Tibial artery (tissue), 4 donors: ENCODE results near the gene KIF16B.

Experiments
- DNase-seq, 2 donors: peaks; one replicate each; pipeline ENCODE4 v3.0.0-alpha.2; 2019
- H3K27ac ChIP-seq, 2 donors: fragments of 200-600 bp; sonication (generic) in 1 of 2; 1 replicate in 1 of 2; 2 replicates in 1 of 2; pipeline ENCODE4 v1.5.1; 2018 to 2019; ENCODE audit warnings: mild to moderate bottlenecking in 1 of 2
- H3K27me3 ChIP-seq, 2 donors: fragments of 200-600 bp; sonication (generic) in 1 of 2; one replicate each; pipeline versions ENCODE4 v1.5.1 to v1.6.0; 2016 to 2019
- H3K36me3 ChIP-seq, 3 donors: fragments of 200-600 bp; sonication (generic) in 2 of 3; one replicate each; pipeline ENCODE4 v1.5.1; 2016 to 2019; ENCODE audit warnings: mild to moderate bottlenecking in 2 of 3
- H3K4me1 ChIP-seq, 4 donors: fragments of 200-600 bp; sonication (generic) in 2 of 4; 1 replicate in 3 of 4; 2 replicates in 1 of 4; pipeline ENCODE4 v1.5.1; 2016 to 2019
- H3K4me3 ChIP-seq, 2 donors: fragments of 200-600 bp; sonication (generic) in 1 of 2; 1 replicate in 1 of 2; 2 replicates in 1 of 2; pipeline ENCODE4 v1.5.1; 2018 to 2019; ENCODE audit warnings: mild to moderate bottlenecking in 2 of 2
- H3K9me3 ChIP-seq, 3 donors: fragments of 200-600 bp; sonication (generic) in 1 of 3; one replicate each; pipeline ENCODE4 v1.5.1; 2016 to 2019
- intact Hi-C: fragments of 100-400 bp; cut with DNase I; formaldehyde crosslinking; loops from one replicate; pipeline ENCODE4 v1.15.0; 2023; ENCODE audit warnings: low total_unique reads
- TF ChIP-seq, protein P1 (sequence below), 2 experiments: fragments of 200-600 bp in 1 of 2; fragments of 450-650 bp in 1 of 2; IDR thresholded peaks; one replicate each; pipeline ENCODE4 v1.5.1; 2017 to 2019; ENCODE audit warnings: antibody characterized with exemption in 2 of 2, mild to moderate bottlenecking in 1 of 2, moderate library complexity in 1 of 2

The KIF16B gene

GRCh38 chr20:16516794-16517193 lies 56.5 kb downstream of the KIF16B start:
- Histone ChIP-seq H3K27ac (no peak overlapping the region), H3K27me3 (no peaks in the 10 kb centered on the region), H3K36me3 (peaks cover 0 to 36% (median 23%) of the 10 kb centered on the region in 3 donors), H3K4me3 (no peak overlapping the region), H3K9me3 (no peaks in the 10 kb centered on the region), H3K4me1 (no peaks in the 10 kb centered on the region)
- DNase-seq = no peak
- TF ChIP-seq, protein P1, sequence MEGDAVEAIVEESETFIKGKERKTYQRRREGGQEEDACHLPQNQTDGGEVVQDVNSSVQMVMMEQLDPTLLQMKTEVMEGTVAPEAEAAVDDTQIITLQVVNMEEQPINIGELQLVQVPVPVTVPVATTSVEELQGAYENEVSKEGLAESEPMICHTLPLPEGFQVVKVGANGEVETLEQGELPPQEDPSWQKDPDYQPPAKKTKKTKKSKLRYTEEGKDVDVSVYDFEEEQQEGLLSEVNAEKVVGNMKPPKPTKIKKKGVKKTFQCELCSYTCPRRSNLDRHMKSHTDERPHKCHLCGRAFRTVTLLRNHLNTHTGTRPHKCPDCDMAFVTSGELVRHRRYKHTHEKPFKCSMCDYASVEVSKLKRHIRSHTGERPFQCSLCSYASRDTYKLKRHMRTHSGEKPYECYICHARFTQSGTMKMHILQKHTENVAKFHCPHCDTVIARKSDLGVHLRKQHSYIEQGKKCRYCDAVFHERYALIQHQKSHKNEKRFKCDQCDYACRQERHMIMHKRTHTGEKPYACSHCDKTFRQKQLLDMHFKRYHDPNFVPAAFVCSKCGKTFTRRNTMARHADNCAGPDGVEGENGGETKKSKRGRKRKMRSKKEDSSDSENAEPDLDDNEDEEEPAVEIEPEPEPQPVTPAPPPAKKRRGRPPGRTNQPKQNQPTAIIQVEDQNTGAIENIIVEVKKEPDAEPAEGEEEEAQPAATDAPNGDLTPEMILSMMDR (IDR thresholded peaks at IDR 0.05) = no peak
- intact Hi-C loops = loop anchor here (10.0 kb wide), 1 partner anchor 238 kb away; no protein-coding TSS in a partner anchor

DNA sequence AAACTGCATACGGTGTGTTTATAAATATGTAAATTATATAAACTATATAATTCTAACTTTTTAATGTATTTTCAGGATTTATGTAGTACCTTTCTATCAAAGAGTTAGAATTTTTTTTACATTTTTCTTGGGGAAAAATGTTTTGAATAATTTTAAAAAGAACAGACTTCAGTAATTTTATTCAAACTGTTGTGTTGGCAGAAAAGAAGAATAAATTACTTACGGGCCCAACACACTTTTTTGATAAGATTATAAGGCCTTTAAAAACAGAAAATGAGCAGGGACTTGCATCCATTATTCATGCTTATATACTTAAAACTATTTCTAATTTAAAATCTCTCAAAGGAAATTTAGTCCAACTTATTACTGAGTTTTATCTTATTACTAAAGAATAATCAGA lies 58.2 kb downstream of the KIF16B start:
- intact Hi-C loops = loop anchor here (10.0 kb wide), 1 partner anchor 240 kb away; no protein-coding TSS in a partner anchor
- H3K27me3 ChIP-seq = no peaks in the 10 kb centered on the region
- H3K4me1 ChIP-seq = no peaks in the 10 kb centered on the region
- no peak for DNase-seq
- TF ChIP-seq, protein P1 (IDR thresholded peaks at IDR 0.05) = no peak
- H3K36me3 ChIP-seq = peaks cover 12 to 46% (median 35%) of the 10 kb centered on the region in 3 donors
- no peak overlapping the region for H3K4me3 ChIP-seq
- no peaks in the 10 kb centered on the region for H3K9me3 ChIP-seq
- H3K27ac ChIP-seq = no peak overlapping the region

DNA sequence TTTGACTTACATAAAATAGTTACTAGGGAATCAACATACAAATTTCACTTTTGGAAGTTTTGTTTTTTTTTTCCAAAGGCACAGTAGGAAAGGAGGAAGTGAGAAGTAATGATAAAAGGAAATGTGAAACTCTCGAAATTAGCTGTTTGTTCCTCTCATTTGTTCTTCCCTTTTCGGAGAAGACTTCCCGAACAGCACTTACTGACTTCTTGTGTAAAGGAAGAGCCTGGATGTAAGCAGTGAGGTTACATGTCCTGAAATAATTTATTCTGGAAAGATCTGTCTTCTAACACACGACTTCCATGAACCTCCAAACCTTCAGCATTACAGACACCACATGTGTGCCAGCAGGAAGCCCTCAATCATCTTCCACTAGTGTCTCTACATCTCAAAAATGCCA lies 59.1 kb downstream of the KIF16B start:
- Histone ChIP-seq H3K9me3 (no peaks in the 10 kb centered on the region), H3K27me3 (no peaks in the 10 kb centered on the region), H3K36me3 (peaks cover 17 to 43% (median 34%) of the 10 kb centered on the region in 3 donors), H3K4me1 (no peaks in the 10 kb centered on the region), H3K27ac (no peak overlapping the region), H3K4me3 (no peak overlapping the region)
- TF ChIP-seq, protein P1 (IDR thresholded peaks at IDR 0.05) = no peak
- intact Hi-C loops = loop anchor here (10.0 kb wide), 1 partner anchor 241 kb away; no protein-coding TSS in a partner anchor
- no peak for DNase-seq

DNA sequence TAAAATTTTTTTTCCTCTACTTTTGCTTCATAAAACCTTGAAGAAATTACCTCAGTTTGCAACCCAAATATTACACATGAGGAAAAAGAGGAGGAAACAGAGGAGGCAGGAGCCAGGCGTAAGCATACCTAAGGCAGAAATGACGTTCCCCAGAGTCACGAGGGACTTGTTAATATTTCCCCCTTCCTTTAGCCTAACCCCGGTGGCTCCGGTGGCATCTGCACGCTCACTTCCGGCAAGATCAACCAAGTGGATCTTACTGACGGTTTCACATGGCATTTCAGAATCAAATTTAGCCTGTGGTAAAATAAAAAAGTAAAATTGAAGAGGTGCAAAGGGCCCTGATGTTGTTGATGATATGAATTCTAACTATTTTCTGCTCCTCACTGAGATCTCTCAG lies 67.4 kb downstream of the KIF16B start:
- Histone ChIP-seq H3K36me3 (peaks cover 47 to 69% (median 67%) of the 10 kb centered on the region in 3 donors), H3K4me1 (peaks cover 0 to 2% (median 0%) of the 10 kb centered on the region in 4 donors), H3K4me3 (no peak overlapping the region), H3K27me3 (no peaks in the 10 kb centered on the region), H3K9me3 (no peaks in the 10 kb centered on the region), H3K27ac (no peak overlapping the region)
- no peak for DNase-seq
- TF ChIP-seq, protein P1 (IDR thresholded peaks at IDR 0.05) = no peak
- intact Hi-C loops = no loop called here

- TF ChIP-seq, protein P1 (IDR thresholded peaks at IDR 0.05) = no peak
- no peak overlapping the region for H3K27ac ChIP-seq
- H3K4me1 ChIP-seq = peaks cover 0 to 2% (median 0%) of the 10 kb centered on the region in 4 donors
- H3K27me3 ChIP-seq = no peaks in the 10 kb centered on the region
- no peak overlapping the region for H3K4me3 ChIP-seq
- H3K36me3 ChIP-seq = peaks cover 18 to 35% (median 32%) of the 10 kb centered on the region in 3 donors
- intact Hi-C loops = no loop called here
- no peak for DNase-seq
- no peaks in the 10 kb centered on the region for H3K9me3 ChIP-seq
These were observed 71.9 kb downstream of the KIF16B start for GRCh38 chr20:16501301-16501700.

DNA sequence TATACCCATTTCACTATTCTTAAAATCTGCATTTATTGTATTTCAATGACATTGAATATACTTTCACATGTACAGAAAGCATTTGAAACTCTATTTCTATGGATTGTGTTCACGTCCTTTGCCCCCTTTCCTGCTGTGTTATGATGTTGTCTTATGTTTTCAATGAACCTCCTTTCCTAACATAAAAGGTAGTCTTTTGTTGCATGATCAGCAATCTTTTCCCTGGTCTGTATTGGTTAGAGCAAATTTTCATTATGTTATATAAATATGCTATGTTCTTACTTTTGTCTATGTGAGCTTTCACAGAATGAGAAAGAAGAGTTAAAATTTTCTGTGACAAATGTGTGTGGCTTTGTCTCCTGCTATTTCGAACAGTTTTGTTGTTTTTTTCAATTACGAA lies 73.1 kb downstream of the KIF16B start:
- TF ChIP-seq, protein P1 (IDR thresholded peaks at IDR 0.05) = no peak
- peaks cover 18 to 30% (median 25%) of the 10 kb centered on the region in 3 donors for H3K36me3 ChIP-seq

More for the DNA sequence above, 73.1 kb downstream of the KIF16B start:
- Histone ChIP-seq H3K4me3 (no peak overlapping the region), H3K4me1 (peaks cover 0 to 2% (median 0%) of the 10 kb centered on the region in 4 donors), H3K27me3 (no peaks in the 10 kb centered on the region), H3K9me3 (no peaks in the 10 kb centered on the region), H3K27ac (no peak overlapping the region)
- no peak for DNase-seq
- intact Hi-C loops = no loop called here
